T-cell (primary cell): Measurements from ENCODE around the gene SVIP. TPM values are rescaled to one million over a fixed set of nuclear protein-coding genes. Genes with fewer than 3 reads are reported as not detected.
A peak's percentile ranks its signal among the peaks of the same experiment; 100 is the strongest.

Experiments used
- ATAC-seq, 4 experiments: fragments of 200-7000 bp in 3 of 4; fragments of 150-1000 bp in 1 of 4; cut with Tn5 transposase; replicated peaks in 1 of 4; 1 replicate in 3 of 4; 2 replicates in 1 of 4; pipeline ENCODE4 v1.10.0; 2021; ENCODE audit warnings: moderate library complexity in 3 of 4, mild to moderate bottlenecking in 2 of 4, moderate number of reproducible peaks in 1 of 4
- CTCF ChIA-PET, 2 donors: fragments of 300-600 bp; sonication (Branson Sonifier 250); formaldehyde crosslinking; loops; one replicate each; lab custom pipeline; 2022; ENCODE audit warnings: antibody characterized with exemption in 2 of 2; lab: Charles Lee
- POLR2A ChIA-PET, 2 donors: fragments of 300-600 bp; sonication (Branson Sonifier 250); formaldehyde crosslinking; loops; one replicate each; lab custom pipeline; 2022; ENCODE audit warnings: antibody characterized with exemption in 2 of 2; lab: Charles Lee
- DNase-seq, 35 experiments: peaks; one replicate each; pipeline versions ENCODE4 v3.0.0 to v3.0.0-alpha.2; 2013 to 2023
- H3K27ac ChIP-seq: one replicate; pipeline ENCODE4 v1.5.1; 2013; ENCODE audit warnings: low read length
- H3K27me3 ChIP-seq, 2 experiments: replicated peaks in 1 of 2; 1 replicate in 1 of 2; 2 replicates in 1 of 2; pipeline versions ENCODE4 v1.6.1 to v1.7.0; 2013; ENCODE audit warnings: low read length in 1 of 2, mixed read lengths in 1 of 2; ENCODE audit not compliant: control insufficient read depth in 2 of 2, insufficient read depth in 2 of 2; ENCODE audit errors: extremely low read depth in 1 of 2
- H3K36me3 ChIP-seq, 2 donors: 1 replicate in 1 of 2; 2 replicates in 1 of 2; pipeline versions ENCODE4 v1.6.1 to v1.7.0; 2013; ENCODE audit warnings: low read length in 1 of 2; ENCODE audit not compliant: control insufficient read depth in 2 of 2, insufficient read depth in 1 of 2; ENCODE audit errors: extremely low read depth in 1 of 2
- H3K4me1 ChIP-seq, 2 experiments: 1 replicate in 1 of 2; 2 replicates in 1 of 2; pipeline versions ENCODE4 v1.6.1 to v1.7.0; 2013; ENCODE audit warnings: low read length in 2 of 2, mixed read lengths in 1 of 2; ENCODE audit not compliant: insufficient read depth in 2 of 2, control insufficient read depth in 1 of 2; ENCODE audit errors: extremely low read depth in 1 of 2
- H3K4me3 ChIP-seq, 2 donors: 1 replicate in 1 of 2; 2 replicates in 1 of 2; pipeline versions ENCODE4 v1.5.1 to v1.7.0; 2013; ENCODE audit warnings: mild to moderate bottlenecking in 2 of 2, low read length in 1 of 2, moderate library complexity in 1 of 2; ENCODE audit not compliant: control insufficient read depth in 1 of 2; ENCODE audit errors: extremely low read depth in 1 of 2
- H3K9me3 ChIP-seq: 2 replicates; pipeline ENCODE4 v1.7.0; 2013
- H3K27ac Mint-ChIP-seq, 2 donors: one replicate each; pipeline ENCODE4 v1.8.0; 2020 to 2021; ENCODE audit warnings: mild to moderate bottlenecking in 2 of 2, mixed read lengths in 2 of 2
- H3K27me3 Mint-ChIP-seq, 2 donors: one replicate each; pipeline ENCODE4 v1.8.0; 2021 to 2022; ENCODE audit warnings: mixed read lengths in 2 of 2
- H3K36me3 Mint-ChIP-seq: one replicate; pipeline ENCODE4 v1.8.0; 2021; ENCODE audit warnings: mixed read lengths
- H3K4me1 Mint-ChIP-seq, 3 donors: one replicate each; pipeline ENCODE4 v1.8.0; 2020 to 2022; ENCODE audit warnings: mixed read lengths in 3 of 3, mild to moderate bottlenecking in 1 of 3
- H3K4me3 Mint-ChIP-seq, 3 donors: one replicate each; pipeline ENCODE4 v1.8.0; 2020 to 2022; ENCODE audit warnings: mild to moderate bottlenecking in 3 of 3, mixed read lengths in 3 of 3, moderate library complexity in 3 of 3
- H3K9me3 Mint-ChIP-seq, 3 donors: one replicate each; pipeline ENCODE4 v1.8.0; 2020 to 2022; ENCODE audit warnings: mixed read lengths in 3 of 3
- WGBS: methylation state at CpG from one replicate; pipeline ENCODE4 v1.1.5; 2013; ENCODE audit warnings: missing lambda C conversion rate; ENCODE audit not compliant: insufficient coverage; 5-methylcytosine and 5-hydroxymethylcytosine counted together
- total RNA-seq, 35 experiments: library from RNA in 6 of 35; stranded (reverse) in 6 of 35; fragments of 120-200 nt in 1 of 35; gene quantifications; one replicate each; pipeline versions ENCODE4 v1.2.1 to v1.2.4 and lab custom pipeline; 2013 to 2026

The SVIP gene
- total RNA-seq, 5 donors from 2014 or later (not counting 1 experiment from before 2014, with no cell fraction given): 40.9 to 53.4 (median 48.4) TPM

DNA sequence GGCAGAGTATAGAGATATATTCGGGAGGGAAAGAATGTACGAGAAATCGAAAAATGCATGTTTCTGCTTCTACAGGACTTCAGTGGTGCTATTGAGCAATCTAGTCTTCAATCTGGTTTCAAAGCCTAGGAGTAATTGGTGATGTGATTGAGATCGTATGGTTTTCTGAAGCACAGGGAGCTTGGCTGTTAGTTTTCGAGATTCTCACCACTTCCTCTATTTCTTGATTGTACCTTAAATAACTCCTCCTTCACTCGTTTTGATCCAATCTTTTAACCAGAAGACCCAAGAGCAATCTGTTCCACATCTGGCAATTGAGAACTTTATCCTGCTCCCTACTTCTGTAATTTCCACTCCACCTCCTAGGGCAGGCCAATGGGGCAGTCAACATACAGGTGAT lies 30.2 kb upstream of the SVIP start:
- no peak overlapping the region for H3K27ac ChIP-seq
- H3K36me3 ChIP-seq: no peaks in the 10 kb centered on the region
- no peak for DNase-seq
- H3K9me3 Mint-ChIP-seq: no peaks in the 10 kb centered on the region
- H3K27me3 ChIP-seq: no peaks in the 10 kb centered on the region
- no peaks in the 10 kb centered on the region for H3K9me3 ChIP-seq
- POLR2A ChIA-PET: no interaction called here
- H3K27me3 Mint-ChIP-seq: no peaks in the 10 kb centered on the region
- no peak overlapping the region for H3K27ac Mint-ChIP-seq
- no peaks in the 10 kb centered on the region for H3K4me1 Mint-ChIP-seq
- WGBS: 83% methylated on average over 4 of the region's 6 CpGs
- H3K4me3 ChIP-seq: no peak overlapping the region
- no peaks in the 10 kb centered on the region for H3K4me1 ChIP-seq
- no peak overlapping the region for H3K4me3 Mint-ChIP-seq
- no peak for ATAC-seq
- CTCF ChIA-PET: no interaction called here
- peaks cover 13% of the 10 kb centered on the region for H3K36me3 Mint-ChIP-seq

DNA sequence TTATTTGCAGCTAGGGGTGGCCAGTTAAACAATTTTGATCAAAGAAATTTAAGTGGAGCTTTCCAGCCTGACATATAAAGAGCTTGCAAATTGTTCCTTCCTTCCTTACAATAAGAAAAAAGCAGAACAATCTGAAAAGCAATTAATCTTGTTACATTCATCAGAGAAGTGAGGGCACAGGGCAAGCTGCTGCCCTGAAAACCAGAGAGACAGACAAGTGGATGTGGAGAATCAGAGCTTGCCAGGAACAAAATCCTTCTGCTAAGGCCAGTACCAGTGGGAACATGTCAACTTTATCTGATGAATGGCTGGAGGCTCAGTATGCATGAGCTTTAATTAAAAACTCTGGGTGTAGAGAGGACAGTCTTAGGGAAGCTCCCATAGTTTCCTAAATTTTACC lies 21.9 kb upstream of the SVIP start:
- no peak for ATAC-seq
- Histone ChIP-seq H3K27ac (no peak overlapping the region), H3K4me3 (no peak overlapping the region), H3K27me3 (no peaks in the 10 kb centered on the region), H3K4me1 (no peaks in the 10 kb centered on the region), H3K36me3 (no peaks in the 10 kb centered on the region), H3K9me3 (no peaks in the 10 kb centered on the region)
- H3K4me3 Mint-ChIP-seq: no peak overlapping the region
- H3K4me1 Mint-ChIP-seq: no peaks in the 10 kb centered on the region
- peaks cover 0 to 10% (median 3%) of the 10 kb centered on the region in 3 donors for H3K9me3 Mint-ChIP-seq
- no peak overlapping the region for H3K27ac Mint-ChIP-seq
- DNase-seq: no peak
- no peaks in the 10 kb centered on the region for H3K27me3 Mint-ChIP-seq
- POLR2A ChIA-PET: no interaction called here
- H3K36me3 Mint-ChIP-seq: peaks cover 26% of the 10 kb centered on the region
- CTCF ChIA-PET: interaction anchor here in 1 of 2 donors (0.8 kb wide), 1 partner anchor 25 kb away, joined by 6 read pairs; no protein-coding TSS in a partner anchor

DNA sequence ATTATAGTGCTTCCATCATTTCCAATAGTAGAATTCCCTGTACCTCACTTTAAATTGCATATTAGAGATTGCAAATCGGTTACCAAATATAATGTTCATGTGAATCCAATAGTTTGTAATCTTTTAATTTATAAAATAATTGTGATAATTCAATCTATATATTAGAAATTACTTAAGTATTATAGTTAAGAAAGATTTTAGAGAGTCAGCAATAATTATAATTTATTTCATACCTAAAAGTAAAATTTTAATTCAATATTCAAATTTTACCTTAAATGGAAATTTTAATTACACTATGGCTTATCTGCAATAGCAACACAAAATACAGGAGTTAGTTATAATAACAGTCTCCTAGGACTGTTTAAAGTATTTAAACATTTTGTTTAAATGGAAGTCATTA lies 17.1 kb upstream of the SVIP start:
- Mint-ChIP-seq H3K36me3 (peaks cover 36% of the 10 kb centered on the region), H3K4me1 (no peaks in the 10 kb centered on the region), H3K27me3 (no peaks in the 10 kb centered on the region), H3K9me3 (no peaks in the 10 kb centered on the region), H3K27ac (no peak overlapping the region), H3K4me3 (no peak overlapping the region)
- Histone ChIP-seq H3K27ac (no peak overlapping the region), H3K9me3 (no peaks in the 10 kb centered on the region), H3K4me3 (no peak overlapping the region), H3K4me1 (no peaks in the 10 kb centered on the region), H3K36me3 (no peaks in the 10 kb centered on the region), H3K27me3 (no peaks in the 10 kb centered on the region)
- DNase-seq (no peak), ATAC-seq (no peak)
- no CpG with 5 or more reads among the region's 1 CpG for WGBS
- CTCF ChIA-PET: no interaction called here
- POLR2A ChIA-PET: no interaction called here

DNA sequence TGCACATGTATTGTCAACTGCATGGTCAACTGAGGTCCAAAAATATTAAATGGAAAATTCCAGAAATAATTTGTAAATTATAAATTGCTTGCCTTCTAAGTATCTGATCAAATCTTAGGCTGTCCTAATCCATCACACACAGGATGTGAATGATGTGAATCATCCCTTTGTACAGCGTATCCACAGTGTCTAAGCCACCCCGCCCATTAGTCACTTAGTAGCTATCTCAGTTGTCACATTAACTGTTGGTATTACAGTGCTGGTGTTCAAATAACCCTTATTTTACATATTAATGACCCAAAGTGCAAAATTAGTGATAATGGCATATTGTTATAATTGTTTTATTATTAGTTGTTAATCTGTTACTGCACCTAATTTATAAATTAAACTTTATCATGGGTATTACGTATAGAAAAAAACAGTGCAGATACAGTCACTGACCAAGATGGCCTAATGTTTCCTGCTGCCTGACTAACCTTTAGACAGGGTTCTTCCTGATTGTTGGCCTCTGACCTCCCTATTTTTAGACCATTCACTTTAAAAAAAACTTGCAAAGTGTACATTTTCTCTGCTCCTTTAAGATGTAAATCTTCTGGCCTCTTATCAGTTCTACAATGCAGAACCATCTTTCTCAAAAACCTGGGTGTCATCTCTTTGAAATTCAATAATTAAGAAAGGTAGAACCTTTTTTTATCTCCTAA lies 2.9 kb upstream of the SVIP start:
- ChIA-PET CTCF (interaction anchor here in 1 of 2 donors (0.9 kb wide), 1 partner anchor 19 kb away, joined by 3 read pairs; no protein-coding TSS in a partner anchor), POLR2A (no interaction called here)
- Histone ChIP-seq H3K27ac (no peak overlapping the region), H3K4me1 (peaks cover 3 to 11% of the 10 kb centered on the region in 2 experiments), H3K9me3 (no peaks in the 10 kb centered on the region), H3K36me3 (no peaks in the 10 kb centered on the region), H3K27me3 (no peaks in the 10 kb centered on the region), H3K4me3 (no peak overlapping the region)
- no CpG with 5 or more reads among the region's 3 CpGs for WGBS
- Mint-ChIP-seq H3K4me1 (peaks cover 16 to 20% (median 16%) of the 10 kb centered on the region in 3 donors), H3K9me3 (no peaks in the 10 kb centered on the region), H3K27me3 (no peaks in the 10 kb centered on the region), H3K4me3 (no peak overlapping the region), H3K36me3 (no peaks in the 10 kb centered on the region), H3K27ac (no peak overlapping the region)
- DNase-seq: no peak
- no peak for ATAC-seq

DNA sequence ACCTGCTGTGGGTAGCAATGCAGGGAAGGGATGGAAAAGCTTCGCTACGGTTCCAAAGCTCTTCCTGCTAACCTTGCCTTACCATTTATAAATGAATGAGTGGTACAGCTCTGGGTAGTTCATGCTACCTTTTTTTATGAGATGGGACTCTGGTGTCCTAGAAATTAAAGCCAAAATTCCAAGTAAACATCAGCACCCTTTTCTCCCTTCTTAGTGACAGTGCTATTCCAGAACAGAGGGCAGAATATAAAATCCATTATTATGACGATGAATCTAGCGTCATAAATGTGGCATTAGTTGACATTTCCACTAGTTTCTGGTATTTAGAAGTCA lies 447 bp upstream of the SVIP start:
- ATAC-seq (no peak), DNase-seq (no peak)
- Mint-ChIP-seq H3K27me3 (no peaks in the 10 kb centered on the region), H3K36me3 (peaks cover 10% of the 10 kb centered on the region), H3K4me3 (peak overlapping the region; percentile 90 to 92 (median 92)), H3K27ac (peak overlapping the region; percentile 40 to 73), H3K9me3 (no peaks in the 10 kb centered on the region), H3K4me1 (peaks cover 16 to 25% (median 18%) of the 10 kb centered on the region in 3 donors)
- Histone ChIP-seq H3K4me1 (peaks cover 3 to 11% of the 10 kb centered on the region in 2 experiments), H3K36me3 (peaks cover 0 to 9% of the 10 kb centered on the region in 2 donors), H3K27ac (peak overlapping the region; percentile 38), H3K9me3 (no peaks in the 10 kb centered on the region), H3K4me3 (peak overlapping the region; percentile 25 to 87), H3K27me3 (no peaks in the 10 kb centered on the region)
- no CpG with 5 or more reads among the region's 4 CpGs for WGBS
- ChIA-PET POLR2A (interaction anchor here (0.5 to 0.7 kb wide), 3 partner anchors 44 to 248 kb away, joined by 3 to 4 read pairs (median 3); no protein-coding TSS in a partner anchor), CTCF (interaction anchor here (0.6 to 2.3 kb wide), 7 partner anchors 9 to 218 kb away, joined by 3 to 12 read pairs (median 4); partner anchors contain the start of gene FANCF (in 1 of the 2))

DNA sequence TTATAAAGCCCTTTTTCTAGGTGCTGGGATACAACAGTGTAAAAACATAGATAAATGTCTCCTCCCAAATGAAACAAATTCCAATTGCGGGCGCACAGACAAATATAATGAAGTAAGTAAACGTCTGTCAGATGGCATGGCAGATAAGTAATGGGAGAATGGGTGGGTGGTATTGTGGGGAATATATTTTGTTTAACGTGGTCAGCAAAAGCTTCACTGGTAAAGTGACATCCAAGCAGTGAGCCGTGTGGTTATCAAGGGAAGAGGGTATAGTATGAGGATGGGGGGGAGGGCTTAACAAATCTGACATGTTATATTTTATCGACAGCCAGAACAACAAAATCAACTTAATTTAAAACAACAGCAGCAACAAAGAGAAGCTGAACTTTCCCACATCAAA lies 1.2 kb downstream of the SVIP start:
- no peaks in the 10 kb centered on the region for H3K9me3 Mint-ChIP-seq
- DNase-seq (no peak), ATAC-seq (no peak)
- Histone ChIP-seq H3K4me1 (peaks cover 3 to 11% of the 10 kb centered on the region in 2 experiments), H3K27ac (no peak overlapping the region), H3K27me3 (no peaks in the 10 kb centered on the region), H3K36me3 (peaks cover 1 to 21% of the 10 kb centered on the region in 2 donors), H3K4me3 (no peak overlapping the region), H3K9me3 (no peaks in the 10 kb centered on the region)
- 50% methylated on average over 1 of the region's 6 CpGs for WGBS
- H3K4me1 Mint-ChIP-seq: peaks cover 16 to 27% (median 21%) of the 10 kb centered on the region in 3 donors
- ChIA-PET POLR2A (interaction anchor here (1.0 to 1.3 kb wide), 2 partner anchors 200 to 202 kb away, joined by 4 to 5 read pairs; no protein-coding TSS in a partner anchor), CTCF (interaction anchor here in 1 of 2 donors (0.6 to 2.3 kb wide), 5 partner anchors 10 to 952 kb away, joined by 3 to 12 read pairs (median 7); partner anchors contain the start of gene FANCF)
- no peak overlapping the region for H3K27ac Mint-ChIP-seq
- H3K36me3 Mint-ChIP-seq: peaks cover 20% of the 10 kb centered on the region
- no peaks in the 10 kb centered on the region for H3K27me3 Mint-ChIP-seq
- peak overlapping the region; percentile 90 to 92 (median 92) for H3K4me3 Mint-ChIP-seq
